ENCODE results near the gene ADAMTSL4.

GRCh38 chr1:150507912-150508864 lies 41.0 kb upstream of the ADAMTSL4 start, which contains the start of gene ECM1:
- TF ChIP-seq TEAD4 (IDR thresholded peaks at IDR 0.05) = no peak
- TF ChIP-seq YY1 (IDR thresholded peaks at IDR 0.05; ENCODE audit: low read depth) = no peak
- no peak for TF ChIP-seq MAX (IDR thresholded peaks at IDR 0.05)
